Smooth muscle cell (in vitro differentiated cells): ENCODE measurements around the gene ZNF557. TPM values are rescaled to one million over a fixed set of nuclear protein-coding genes. Genes with fewer than 3 reads are reported as not detected.
"Not testable (repeated sequence)": the region's sequence is repeated elsewhere in the genome, so short reads cannot be mapped to it uniquely, and the experiment has no call there.

Source experiments
- DNase-seq: peaks from one replicate; lab custom pipeline; 2025; ENCODE audit not compliant: unreplicated experiment; lab: John Stamatoyannopoulos, UW
- H2AFZ ChIP-seq: fragments of 200-600 bp; sonication (generic); 2 replicates; pipeline ENCODE4 v1.6.0; 2016; ENCODE audit warnings: antibody characterized with exemption, low read depth, mild to moderate bottlenecking
- H3F3A ChIP-seq: fragments of 200-600 bp; sonication (generic); 2 replicates; pipeline ENCODE4 v1.6.0; 2017; ENCODE audit warnings: antibody characterized with exemption, low read depth
- H3K27ac ChIP-seq: fragments of 200-600 bp; sonication (generic); 2 replicates; pipeline ENCODE4 v1.5.1; 2016; ENCODE audit warnings: low read depth, mild to moderate bottlenecking
- H3K27me3 ChIP-seq: fragments of 200-600 bp; sonication (generic); 2 replicates; pipeline ENCODE4 v1.6.1; 2016; ENCODE audit warnings: low read depth, mild to moderate bottlenecking
- H3K36me3 ChIP-seq: fragments of 200-600 bp; sonication (generic); 2 replicates; pipeline ENCODE4 v1.5.1; 2016; ENCODE audit warnings: low read depth
- H3K4me1 ChIP-seq: fragments of 200-600 bp; sonication (generic); 2 replicates; pipeline ENCODE4 v1.5.1; 2016; ENCODE audit warnings: low read depth
- H3K4me2 ChIP-seq: fragments of 200-600 bp; sonication (generic); 2 replicates; pipeline ENCODE4 v1.6.0; 2016; ENCODE audit warnings: mild to moderate bottlenecking
- H3K4me3 ChIP-seq: fragments of 200-600 bp; sonication (generic); 2 replicates; pipeline ENCODE4 v1.5.1; 2016; ENCODE audit warnings: mild to moderate bottlenecking
- H3K79me2 ChIP-seq: fragments of 200-600 bp; sonication (generic); 2 replicates; pipeline ENCODE4 v1.6.0; 2016; ENCODE audit warnings: low read depth, mild to moderate bottlenecking
- H3K9ac ChIP-seq: fragments of 200-600 bp; sonication (generic); 2 replicates; pipeline ENCODE4 v1.6.0; 2016; ENCODE audit warnings: low read depth
- H3K9me3 ChIP-seq: fragments of 200-600 bp; sonication (generic); replicated peaks from 2 replicates; pipeline ENCODE4 v1.5.1; 2016; ENCODE audit warnings: low read depth
- H4K20me1 ChIP-seq: fragments of 200-600 bp; sonication (generic); 2 replicates; pipeline ENCODE4 v1.6.0; 2016; ENCODE audit warnings: low read depth
- CTCF ChIP-seq: fragments of 200-600 bp; sonication (generic); IDR thresholded peaks from 2 replicates; pipeline ENCODE4 v1.5.1; 2017; ENCODE audit warnings: borderline replicate concordance, mild to moderate bottlenecking, antibody characterized with exemption; ENCODE audit not compliant: insufficient read depth, poor library complexity, severe bottlenecking
- WGBS: methylation state at CpG from one replicate; pipeline ENCODE4 v1.1.7; 2016; ENCODE audit warnings: low lambda C conversion rate; 5-methylcytosine and 5-hydroxymethylcytosine counted together
- polyA plus RNA-seq: library from polyadenylated mRNA; unstranded; fragments of >200 nt; fragmentation: Nextera tagmentation; extraction: Ambion mirVana; gene quantifications from 2 replicates; pipeline ENCODE4 v1.2.1, GENCODE V29; 2016
- total RNA-seq: library from RNA; depleted of rRNA; stranded (reverse); fragments of >200 nt; gene quantifications from 2 replicates; pipeline ENCODE4 v1.2.3, GENCODE V29; 2014

ZNF557 gene
- total RNA-seq, result 9.4 and 9.7 TPM in 2 replicates
- 3.8 and 4.2 TPM in 2 replicates for polyA plus RNA-seq

DNA sequence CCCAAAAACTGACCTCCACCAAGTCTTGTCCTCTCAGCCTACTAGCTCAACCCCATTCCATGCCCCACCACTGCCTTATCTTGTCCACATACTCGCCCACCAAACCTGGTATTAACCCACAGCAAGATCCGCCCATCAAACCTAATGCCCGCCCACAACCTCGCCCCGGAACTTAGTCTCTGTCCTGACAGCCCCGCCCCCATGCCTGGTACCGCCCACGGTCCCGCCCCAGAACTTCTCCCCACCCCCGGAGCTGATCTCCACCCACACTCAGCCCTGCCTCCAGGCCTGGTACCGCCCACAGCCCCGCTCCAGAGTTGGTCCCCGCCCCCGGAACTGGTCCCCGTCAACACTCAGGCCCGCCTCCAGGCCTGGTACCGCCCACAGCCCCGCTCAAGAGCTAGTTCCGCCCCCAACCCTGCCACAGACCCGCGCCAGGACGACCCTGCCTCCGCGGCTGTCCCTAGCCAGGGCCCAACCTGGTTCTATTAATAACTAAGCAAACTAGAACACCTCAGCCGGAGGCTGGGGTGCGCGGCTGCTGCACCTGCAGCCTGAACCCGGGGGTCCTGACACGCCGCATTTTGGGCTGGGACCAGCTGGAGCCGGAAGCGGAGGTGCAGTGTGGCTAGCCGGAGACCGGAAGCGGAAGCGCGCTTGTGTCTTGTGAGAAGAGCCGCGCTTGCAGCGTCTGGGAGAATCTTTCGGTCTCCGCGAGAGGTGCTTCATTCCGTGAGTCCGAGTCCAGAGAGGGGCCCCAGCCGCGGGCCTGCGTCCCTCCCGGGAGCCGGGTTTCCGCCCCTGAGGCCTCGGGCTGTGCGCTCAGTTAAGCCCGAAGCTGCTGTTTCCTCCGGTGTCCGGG lies at the start of gene ZNF557:
Gene ZNF557, plus strand, starts transcription at position 662 of the 862 bp plus-strand sequence. CDS start 5,372 bp downstream, outside the sequence.
- H3K9me3 ChIP-seq, result no peaks in the 10 kb centered on the region
- H3K4me1 ChIP-seq, result peaks cover 5% of the 10 kb centered on the region
- peaks cover 7% of the 10 kb centered on the region for H3K36me3 ChIP-seq
- H3K4me2 ChIP-seq, result peak within 1 kb of the TSS; percentile 96
- H3K4me3 ChIP-seq, result peak within 1 kb of the TSS; percentile 87
- peaks cover 10% of the 10 kb centered on the region for H3K79me2 ChIP-seq
- WGBS, result under 1% methylated on average over 50 of the region's 56 CpGs
- peaks cover 8% of the 10 kb centered on the region for H3F3A ChIP-seq
- TF ChIP-seq CTCF, result no peak
- DNase-seq, result peak; percentile 89
- peak within 1 kb of the TSS; percentile 93 for H2AFZ ChIP-seq
- no peaks in the 10 kb centered on the region for H3K27me3 ChIP-seq
- H3K9ac ChIP-seq, result peak within 1 kb of the TSS; percentile 60
- H4K20me1 ChIP-seq, result no peaks in the 10 kb centered on the region
- H3K27ac ChIP-seq, result peak within 1 kb of the TSS; percentile 15

DNA sequence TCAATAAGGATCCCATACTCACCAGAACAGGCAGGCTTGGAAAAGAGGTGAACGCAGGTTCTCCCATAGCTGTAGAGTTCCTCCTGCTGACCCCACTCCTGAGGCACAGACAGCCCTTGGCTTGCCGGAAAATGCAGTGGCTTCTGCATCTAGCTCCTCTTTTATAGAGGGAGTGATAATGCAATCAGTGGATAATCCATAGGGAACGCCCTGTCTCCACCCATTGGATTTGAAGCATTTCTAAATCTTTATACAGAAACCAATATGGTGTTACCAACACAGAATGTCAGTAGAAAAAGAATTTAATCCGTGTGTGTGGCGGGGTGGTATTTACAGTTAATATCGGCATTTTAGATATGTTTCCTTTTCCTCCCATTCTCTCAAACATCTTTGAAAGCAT lies 48.2 kb upstream of the ZNF557 start, which contains the start of gene MBD3L2B:
Gene MBD3L2B, minus strand, starts transcription at position 101 of the 400 bp plus-strand sequence. Its CDS starts 34 bp downstream, at position 67.
- DNase-seq, H3K27ac ChIP-seq, H3K4me3 ChIP-seq, H3K36me3 ChIP-seq, H3K79me2 ChIP-seq, H3K9ac ChIP-seq, H2AFZ ChIP-seq, H3K4me1 ChIP-seq, H3F3A ChIP-seq, H3K27me3 ChIP-seq, H3K9me3 ChIP-seq, H4K20me1 ChIP-seq, H3K4me2 ChIP-seq: not testable (repeated sequence)
- no CpG with 5 or more reads among the region's 6 CpGs for WGBS

DNA sequence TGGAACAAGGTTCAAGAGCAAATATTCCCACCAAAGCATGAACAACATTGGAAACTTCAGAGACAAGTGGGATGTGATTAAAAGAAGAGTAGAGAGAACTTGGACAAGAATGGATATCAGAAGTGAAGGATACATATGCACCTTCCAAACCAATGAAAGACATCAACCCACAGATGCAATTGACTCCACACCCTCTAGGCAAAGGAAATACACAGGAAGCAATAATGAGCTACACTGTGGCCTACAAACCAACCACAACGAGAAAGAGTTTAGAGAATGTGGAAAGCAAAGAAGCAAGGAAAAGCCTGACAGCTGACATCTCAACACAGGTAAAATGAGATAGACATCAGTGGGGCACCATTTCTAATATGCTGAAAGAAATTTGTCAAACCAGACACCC lies 40.7 kb upstream of the ZNF557 start:
- not testable (repeated sequence) for H3K4me1 ChIP-seq, H4K20me1 ChIP-seq, H2AFZ ChIP-seq, H3K9me3 ChIP-seq, DNase-seq, H3K4me2 ChIP-seq, H3F3A ChIP-seq, H3K4me3 ChIP-seq, H3K79me2 ChIP-seq, H3K9ac ChIP-seq, H3K27ac ChIP-seq, H3K27me3 ChIP-seq, H3K36me3 ChIP-seq
- no CpG with 5 or more reads among the region's 1 CpG for WGBS

DNA sequence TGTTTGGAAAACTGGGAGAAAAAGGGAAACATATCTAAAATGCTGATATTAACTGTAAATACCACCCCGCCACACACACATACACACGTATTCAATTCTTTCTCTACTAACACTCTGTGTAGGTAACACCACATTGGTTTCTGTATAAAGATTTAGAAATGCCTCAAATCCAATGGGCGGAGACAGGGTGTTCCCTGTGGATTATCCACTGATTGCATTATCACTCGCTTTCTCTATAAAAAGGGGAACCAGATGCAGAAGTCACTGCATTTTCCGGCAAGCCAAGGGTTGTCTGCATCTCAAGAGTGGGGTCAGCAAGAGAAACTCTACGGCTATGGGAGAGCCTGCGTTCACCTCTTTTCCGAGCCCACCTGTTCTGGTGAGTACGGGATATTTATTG lies 39.2 kb upstream of the ZNF557 start, which contains the start of gene MBD3L5:
Gene MBD3L5, plus strand, starts transcription at position 301 of the 400 bp plus-strand sequence. Its CDS starts 34 bp downstream, at position 335.
- not testable (repeated sequence) for H3K27me3 ChIP-seq, H3K4me1 ChIP-seq, H3K9ac ChIP-seq, H3K4me2 ChIP-seq, H3F3A ChIP-seq, H3K9me3 ChIP-seq, H3K79me2 ChIP-seq, DNase-seq, H4K20me1 ChIP-seq, H3K27ac ChIP-seq, H3K4me3 ChIP-seq, H2AFZ ChIP-seq, H3K36me3 ChIP-seq
- WGBS, result no CpG with 5 or more reads among the region's 9 CpGs

GRCh38 chr19:7040079-7040478 lies 29.4 kb upstream of the ZNF557 start, which contains the start of gene MBD3L4:
Gene MBD3L4, minus strand, starts transcription at chr19:7040179. Its CDS starts 35 bp downstream, at chr19:7040144.
- not testable (repeated sequence) for H3K4me1 ChIP-seq, DNase-seq, H4K20me1 ChIP-seq, H3F3A ChIP-seq, H3K9ac ChIP-seq, H3K9me3 ChIP-seq, H3K27ac ChIP-seq, H3K4me3 ChIP-seq, H2AFZ ChIP-seq, H3K79me2 ChIP-seq, H3K4me2 ChIP-seq, H3K36me3 ChIP-seq, H3K27me3 ChIP-seq
- 82% methylated on average over 2 of the region's 9 CpGs for WGBS

GRCh38 chr19:7041563-7041962 lies 27.9 kb upstream of the ZNF557 start:
- H3K4me2 ChIP-seq, H3K4me3 ChIP-seq, H3F3A ChIP-seq, H3K4me1 ChIP-seq, H3K79me2 ChIP-seq, H3K36me3 ChIP-seq, H2AFZ ChIP-seq, DNase-seq, H4K20me1 ChIP-seq, H3K9ac ChIP-seq, H3K27ac ChIP-seq, H3K27me3 ChIP-seq, H3K9me3 ChIP-seq: not testable (repeated sequence)
- WGBS, result no CpG with 5 or more reads among the region's 2 CpGs

DNA sequence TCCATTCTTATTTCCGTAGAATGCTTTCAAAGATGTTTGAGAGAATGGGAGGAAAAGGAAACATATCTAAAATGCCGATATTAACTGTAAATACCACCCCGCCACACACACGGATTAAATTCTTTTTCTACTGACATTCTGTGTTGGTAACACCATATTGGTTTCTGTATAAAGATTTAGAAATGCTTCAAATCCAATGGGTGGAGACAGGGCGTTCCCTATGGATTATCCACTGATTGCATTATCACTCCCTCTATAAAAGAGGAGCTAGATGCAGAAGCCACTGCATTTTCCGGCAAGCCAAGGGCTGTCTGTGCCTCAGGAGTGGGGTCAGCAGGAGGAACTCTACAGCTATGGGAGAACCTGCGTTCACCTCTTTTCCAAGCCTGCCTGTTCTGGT lies 20.5 kb upstream of the ZNF557 start, which contains the start of gene MBD3L2:
Gene MBD3L2, plus strand, starts transcription at position 301 of the 400 bp plus-strand sequence. Its CDS starts 53 bp downstream, at position 354.
- not testable (repeated sequence) for H3F3A ChIP-seq, H3K79me2 ChIP-seq, H4K20me1 ChIP-seq, H3K4me3 ChIP-seq, H3K27ac ChIP-seq, H3K9ac ChIP-seq, H3K9me3 ChIP-seq, DNase-seq, H2AFZ ChIP-seq, H3K4me2 ChIP-seq, H3K27me3 ChIP-seq, H3K4me1 ChIP-seq, H3K36me3 ChIP-seq
- no CpG with 5 or more reads among the region's 7 CpGs for WGBS
